HepG2 (cell line): ENCODE measurements around the gene MLX. TPM values are rescaled to one million over a fixed set of nuclear protein-coding genes. Genes with fewer than 3 reads are reported as not detected.

Experiments
- BATF2 ChIP-seq: sonication (generic); formaldehyde crosslinking; IDR thresholded peaks from 2 replicates; pipeline ENCODE4 v1.8.0; 2022; ENCODE audit warnings: mild to moderate bottlenecking, missing genetic modification reagents, moderate library complexity
- EHMT2 ChIP-seq: fragments of 200-600 bp; sonication (generic); IDR thresholded peaks from 2 replicates; pipeline ENCODE4 v1.7.0; 2017; ENCODE audit warnings: antibody characterized with exemption, low read depth, low read length, borderline replicate concordance
- FOXP1 ChIP-seq, 2 experiments: fragments of 450-650 bp in 1 of 2; IDR thresholded peaks; 2 replicates each; pipeline ENCODE4 v1.6.1; 2017 to 2018; ENCODE audit warnings: antibody characterized with exemption in 1 of 2
- HDAC6 ChIP-seq: fragments of 200-600 bp; sonication (generic); IDR thresholded peaks from 2 replicates; pipeline ENCODE4 v1.7.0; 2017; ENCODE audit warnings: mild to moderate bottlenecking, antibody characterized with exemption, low read length, low read depth
- LCORL ChIP-seq, 2 experiments: fragments of 450-650 bp in 1 of 2; sonication (generic) in 1 of 2; formaldehyde crosslinking in 1 of 2; IDR thresholded peaks; 2 replicates each; pipeline versions ENCODE4 v1.5.0 to v1.6.1; 2017 to 2020; ENCODE audit warnings: antibody characterized with exemption in 1 of 2, missing genetic modification reagents in 1 of 2
- MBNL3 ChIP-seq: fragments of 250-450 bp; sonication (Bioruptor Pico); conservative IDR thresholded peaks from 2 replicates; pipeline ENCODE4 v1.8.0; 2022; ENCODE audit warnings: mild to moderate bottlenecking, inconsistent platforms
- MYPOP ChIP-seq: sonication (generic); formaldehyde crosslinking; IDR thresholded peaks from 2 replicates; pipeline ENCODE4 v1.8.1; 2023; ENCODE audit warnings: mild to moderate bottlenecking, moderate library complexity, missing genetic modification reagents
- NFE2L2 ChIP-seq: fragments of 150-350 bp; IDR thresholded peaks from 2 replicates; pipeline ENCODE4 v1.6.1; 2014; ENCODE audit warnings: low read length
- NFIC ChIP-seq: IDR thresholded peaks from 2 replicates; pipeline ENCODE4 v1.6.1; 2012; ENCODE audit warnings: mild to moderate bottlenecking, low read length, inconsistent platforms
- NFYB ChIP-seq: sonication (generic); formaldehyde crosslinking; IDR thresholded peaks from 2 replicates; pipeline ENCODE4 v1.4.0; 2020; ENCODE audit warnings: missing genetic modification reagents
- PITX1 ChIP-seq: sonication (generic); formaldehyde crosslinking; IDR thresholded peaks from 2 replicates; pipeline ENCODE4 v1.5.1; 2020; ENCODE audit warnings: mild to moderate bottlenecking, missing genetic modification reagents
- SIN3B ChIP-seq: fragments of 150-350 bp; IDR thresholded peaks from 2 replicates; pipeline ENCODE4 v1.6.1; 2014; ENCODE audit warnings: low read length
- SP4 ChIP-seq: sonication (generic); formaldehyde crosslinking; IDR thresholded peaks from 2 replicates; pipeline ENCODE4 v1.8.1; 2023; ENCODE audit warnings: mild to moderate bottlenecking, missing genetic modification reagents
- SRSF9 ChIP-seq: fragments of 200-400 bp; formaldehyde crosslinking; IDR thresholded peaks from 2 replicates; pipeline ENCODE4 v1.6.1; 2018; ENCODE audit warnings: borderline replicate concordance, mild to moderate bottlenecking, low read depth, low read length; ENCODE audit not compliant: insufficient read depth, poor library complexity, severe bottlenecking
- TEF ChIP-seq: sonication (generic); formaldehyde crosslinking; IDR thresholded peaks from 2 replicates; pipeline ENCODE4 v1.5.0; 2020; ENCODE audit warnings: missing genetic modification reagents
- ZNF18 ChIP-seq: sonication (generic); formaldehyde crosslinking; IDR thresholded peaks from 2 replicates; pipeline ENCODE4 v1.8.0; 2022; ENCODE audit warnings: mild to moderate bottlenecking, missing genetic modification reagents; ENCODE audit not compliant: insufficient replicate concordance
- ZNF570 ChIP-seq: sonication (generic); formaldehyde crosslinking; IDR thresholded peaks from 2 replicates; pipeline ENCODE4 v1.4.0; 2020; ENCODE audit warnings: mild to moderate bottlenecking, missing genetic modification reagents, borderline replicate concordance
- ZNF574 ChIP-seq: sonication (generic); formaldehyde crosslinking; IDR thresholded peaks from 2 replicates; pipeline ENCODE4 v1.4.0; 2020; ENCODE audit warnings: missing genetic modification reagents
- ZNF616 ChIP-seq: sonication (generic); formaldehyde crosslinking; IDR thresholded peaks from 2 replicates; pipeline ENCODE4 v1.5.0; 2020; ENCODE audit warnings: low read depth, mild to moderate bottlenecking, missing genetic modification reagents
- ZNF746 ChIP-seq: sonication (generic); formaldehyde crosslinking; IDR thresholded peaks from 2 replicates; pipeline ENCODE4 v1.8.0; 2022; ENCODE audit warnings: mild to moderate bottlenecking, missing genetic modification reagents
- ZSCAN9 ChIP-seq: IDR thresholded peaks from 2 replicates; pipeline ENCODE4 v1.6.1; 2016; ENCODE audit warnings: borderline replicate concordance
- polyA plus RNA-seq, 8 experiments: library from polyadenylated mRNA; depleted of rRNA in 3 of 8; stranded (reverse) in 7 of 8; unstranded in 1 of 8; fragments of >200 nt; fragmentation: Illumina TruSeq in 4 of 8; extraction: Trizol in 4 of 8; gene quantifications; 2 replicates each; pipeline versions ENCODE4 v1.2.1 to v1.2.3, GENCODE V29; 2011 to 2016; ENCODE audit warnings: low read depth in 4 of 8, missing spikeins in 1 of 8, mixed read lengths in 1 of 8; ENCODE audit not compliant: insufficient read depth in 1 of 8
- total RNA-seq, 5 experiments: library from RNA; depleted of rRNA; stranded (reverse); fragments of >200 nt; fragmentation: Illumina TruSeq; extraction: Trizol; gene quantifications; 2 replicates each; pipeline ENCODE4 v1.2.3, GENCODE V29; 2016; ENCODE audit warnings: low read depth in 1 of 5

The MLX gene
- total and polyA plus RNA-seq, 2 of the 13 experiments (the other 11 are each of a cell fraction or from before 2014, with no cell fraction given): 38.9 to 74.4 TPM

- TF ChIP-seq HDAC6 (no peak), NFIC (peak; percentile 54; the same call in 1 of the 2 replicates), MYPOP (peak; percentile 81; the same call in 1 of the 2 replicates), EHMT2 (no peak), ZNF746 (CRISPR knock-in tag) (0 out of 2 replicates have a peak, but pooled peaks have one; percentile 16), LCORL (IDR thresholded peaks at IDR 0.05) (no peak), LCORL (CRISPR knock-in tag; IDR thresholded peaks at IDR 0.05) (peak; percentile 82), ZSCAN9 (CRISPR knock-in tag) (peak; percentile 95; the same call in 1 of the 2 replicates), NFE2L2 (no peak), FOXP1 (IDR thresholded peaks at IDR 0.05) (no peak), FOXP1 (CRISPR knock-in tag; IDR thresholded peaks at IDR 0.05) (peak; percentile 73), PITX1 (CRISPR knock-in tag) (peak; percentile 74; the same call in 1 of the 2 replicates), BATF2 (CRISPR knock-in tag) (peak; percentile 45; the same call in 1 of the 2 replicates), ZNF18 (CRISPR knock-in tag) (peak; percentile 98), ZNF574 (CRISPR knock-in tag) (peak; percentile 65), NFYB (CRISPR knock-in tag) (peak; percentile 40; the same call in 1 of the 2 replicates), ZNF570 (no peak), SRSF9 (no peak), SP4 (0 out of 2 replicates have a peak, but pooled peaks have one; percentile 31), ZNF616 (CRISPR knock-in tag) (no peak; the same call in 1 of the 2 replicates), TEF (CRISPR knock-in tag) (no peak), SIN3B (no peak), MBNL3 (no peak)
Observed at GRCh38 chr17:42541041-42541833, 25.7 kb upstream of the MLX start (continued).
